ENCODE data around the gene TLR6. TPM values are rescaled to one million over a fixed set of nuclear protein-coding genes. Genes with fewer than 3 reads are reported as not detected.

The TLR6 gene
- total and polyA plus RNA-seq, 2 of the 8 experiments (the other 6 are each of a cell fraction or from before 2014, with no cell fraction given), result 0.02 to 0.09 TPM

- no peak overlapping the region for H2BK15ac ChIP-seq (ENCODE audit: low read length)
- H4K20me1 ChIP-seq (replicated peaks in 1 of 2; ENCODE audit: control insufficient read depth in 1 of 2, insufficient read depth in 2 of 2, low read length in 2 of 2), result no peaks in the 10 kb centered on the region
- H2BK20ac ChIP-seq (ENCODE audit: low read length), result no peak overlapping the region
- H4K8ac ChIP-seq (ENCODE audit: extremely low read depth, insufficient read depth, low read length), result no peak overlapping the region
- no peaks in the 10 kb centered on the region for H3K79me2 ChIP-seq (ENCODE audit: control insufficient read depth in 1 of 2, insufficient read depth in 2 of 2, low read length in 2 of 2)
- H2AFZ ChIP-seq (ENCODE audit: low read length), result no peak overlapping the region
- no peak overlapping the region for H2BK120ac ChIP-seq (replicated peaks; ENCODE audit: low read depth, low read length)
- no peak overlapping the region for H3K9ac ChIP-seq (replicated peaks in 1 of 4; ENCODE audit: extremely low read depth in 1 of 4, low read depth in 3 of 4, low read length in 3 of 4)
- H3K4me2 ChIP-seq (ENCODE audit: insufficient read depth in 1 of 2, low read depth in 2 of 2, low read length in 2 of 2), result no peak overlapping the region
- no peak overlapping the region for H4K5ac ChIP-seq (ENCODE audit: insufficient read length, low read depth, low read length)
- no peak overlapping the region for H3K56ac ChIP-seq (replicated peaks; ENCODE audit: insufficient read length, low read depth, low read length)
- H3K9me3 ChIP-seq (ENCODE audit: insufficient read depth in 2 of 2, low read depth in 1 of 2, low read length in 1 of 2), result no peaks in the 10 kb centered on the region
- H3K79me1 ChIP-seq (ENCODE audit: low read depth, low read length), result no peaks in the 10 kb centered on the region
- ChIA-PET POLR2A (ENCODE audit: partially characterized antibody) (interaction anchor here (1.3 kb wide), 1 partner anchor 13 kb away, joined by 3 read pairs; no protein-coding TSS in a partner anchor), CTCF (ENCODE audit: partially characterized antibody) (interaction anchor here (0.6 to 2.5 kb wide), 23 partner anchors 9 to 786 kb away, joined by 3 to 29 read pairs (median 3); no protein-coding TSS in a partner anchor)
- H2BK5ac ChIP-seq (ENCODE audit: low read depth, low read length), result no peak overlapping the region
- no peak overlapping the region for H3K23ac ChIP-seq (ENCODE audit: insufficient read length)
- TF ChIP-seq YY1 (IDR thresholded peaks at IDR 0.05; ENCODE audit: low read depth, low read length), result no peak
- TF ChIP-seq TAF1 (IDR thresholded peaks at IDR 0.05; ENCODE audit: low read depth, low read length), result no peak
- no peak for TF ChIP-seq HDAC6 (IDR thresholded peaks at IDR 0.05; ENCODE audit: low read depth, low read length)
- no peak for TF ChIP-seq ATF3 (IDR thresholded peaks at IDR 0.05; ENCODE audit: insufficient read depth, low read depth, low read length)
- no peak for TF ChIP-seq SAP30 (IDR thresholded peaks at IDR 0.05; ENCODE audit: insufficient read depth, insufficient replicate concordance, low read length)
- TF ChIP-seq GABPA (IDR thresholded peaks at IDR 0.05; ENCODE audit: borderline replicate concordance, insufficient read depth, low read length), result no peak
- no peak for TF ChIP-seq RFX5 (IDR thresholded peaks at IDR 0.05; ENCODE audit: borderline replicate concordance, low read depth, low read length)
- no peak for TF ChIP-seq SIN3A (conservative IDR thresholded peaks at IDR 0.05 in 1 of 2, IDR thresholded peaks at IDR 0.05 in 1 of 2; ENCODE audit: low read depth in 1 of 2, low read length in 2 of 2)
- no peak overlapping the region for H3K14ac ChIP-seq (ENCODE audit: insufficient read length)
- H3K4me3 ChIP-seq (ENCODE audit: extremely low read depth in 1 of 4, insufficient read depth in 2 of 4, low read depth in 3 of 4, low read length in 4 of 4), result no peak overlapping the region
- no peak overlapping the region for H4K91ac ChIP-seq (replicated peaks; ENCODE audit: insufficient read length, low read length)
- DNase-seq (ENCODE audit: low read depth in 1 of 2, low spot score in 2 of 2) (no peak), FAIRE-seq (no peak)
- H2AK5ac ChIP-seq (ENCODE audit: low read depth, low read length), result no peak overlapping the region
- H3K27me3 ChIP-seq (replicated peaks in 1 of 4; ENCODE audit: control insufficient read depth in 3 of 4, extremely low read depth in 1 of 4, insufficient read depth in 3 of 4, low read length in 3 of 4), result no peaks in the 10 kb centered on the region
- H3K23me2 ChIP-seq (ENCODE audit: low read depth, low read length), result no peaks in the 10 kb centered on the region
- H3K4ac ChIP-seq (replicated peaks; ENCODE audit: insufficient read length, low read depth, low read length), result no peak overlapping the region
- WGBS, 2 experiments (ENCODE audit: extremely low coverage in 1 of 2, insufficient coverage in 1 of 2, insufficient read length in 1 of 2, insufficient replicate concordance in 2 of 2, low coverage in 1 of 2, low lambda C conversion rate in 2 of 2, missing lambda C conversion rate in 1 of 2), result 90 to 100% methylated on average over 1 to 5 of the region's 5 CpGs
- H3K36me3 ChIP-seq (ENCODE audit: control insufficient read depth in 2 of 4, insufficient read depth in 4 of 4, low read length in 3 of 4), result no peaks in the 10 kb centered on the region
- no peak overlapping the region for H2BK12ac ChIP-seq (ENCODE audit: low read depth, low read length)
- peaks cover 0 to 3% (median 1%) of the 10 kb centered on the region in 4 experiments; a peak in 1 of 7 replicates for H3K4me1 ChIP-seq (replicated peaks in 1 of 4; ENCODE audit: control insufficient read depth in 3 of 4, insufficient read depth in 4 of 4, low read length in 3 of 4)
- no peak overlapping the region for H3K27ac ChIP-seq (ENCODE audit: low read depth, low read length)
- H3K18ac ChIP-seq (ENCODE audit: extremely low read depth, low read length), result no peak overlapping the region
Observed at GRCh38 chr4:38855466-38855865, 1.2 kb downstream of the TLR6 start.
